HG03575 (cell line): ENCODE results near the gene B3GNT3.

Experiments
- ATAC-seq: cut with Tn5 transposase; IDR thresholded peaks from one replicate; pipeline ENCODE4 v1.9.1; 2021; ENCODE audit not compliant: unreplicated experiment, insufficient number of reproducible peaks, low FRiP score; ENCODE audit errors: extremely low read depth

Gene B3GNT3

GRCh38 chr19:17829855-17830566 is 35.1 kb downstream of the B3GNT3 start:
- ATAC-seq: no peak

DNA sequence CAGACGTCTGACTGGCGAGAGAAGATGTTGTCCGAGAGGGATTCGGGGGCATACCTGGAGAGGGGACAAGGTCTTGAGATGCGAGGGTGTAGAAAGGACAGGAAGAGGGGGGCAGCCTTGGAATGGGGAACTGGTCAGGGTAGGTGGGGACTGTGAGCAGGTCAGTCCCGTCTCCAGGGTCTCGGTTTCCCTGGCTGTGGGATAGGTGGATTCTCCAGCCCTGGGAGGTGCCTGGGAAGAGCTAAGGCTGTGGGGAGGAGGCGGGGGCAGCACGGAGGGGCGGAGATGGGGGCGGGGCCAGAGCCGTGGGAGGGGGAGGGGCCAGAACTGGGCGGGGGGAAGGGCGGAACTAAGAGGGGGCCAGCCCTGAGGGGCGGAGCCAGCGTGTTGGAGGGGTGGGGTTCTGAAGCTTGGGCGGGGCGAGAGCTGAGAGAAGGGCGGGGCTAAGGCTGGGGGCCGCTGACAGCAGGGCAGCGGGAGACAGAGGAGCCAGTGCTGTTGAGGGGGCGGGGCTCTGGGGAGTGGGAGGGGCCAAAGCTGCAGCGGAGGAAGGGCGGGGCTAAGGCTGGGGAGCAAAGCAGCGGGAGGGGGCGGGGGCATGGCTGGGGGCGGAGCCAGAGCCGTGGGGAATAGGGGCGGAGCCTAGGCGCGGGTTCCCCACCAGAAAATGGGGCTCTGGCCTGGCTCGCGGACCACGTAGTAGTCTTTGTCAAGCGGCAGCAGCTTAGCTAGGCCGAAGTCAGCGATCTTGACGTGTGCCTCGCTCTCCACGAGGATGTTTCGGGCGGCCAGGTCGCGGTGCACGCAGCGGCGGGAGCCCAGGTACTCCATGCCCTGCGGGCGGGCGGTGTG is 35.9 kb downstream of the B3GNT3 start:
- ATAC-seq: no peak

GRCh38 chr19:17831419-17831888 is 36.5 kb downstream of the B3GNT3 start:
- ATAC-seq: no peak

- no peak for ATAC-seq
These were observed 37.7 kb downstream of the B3GNT3 start for GRCh38 chr19:17832443-17833208.

DNA sequence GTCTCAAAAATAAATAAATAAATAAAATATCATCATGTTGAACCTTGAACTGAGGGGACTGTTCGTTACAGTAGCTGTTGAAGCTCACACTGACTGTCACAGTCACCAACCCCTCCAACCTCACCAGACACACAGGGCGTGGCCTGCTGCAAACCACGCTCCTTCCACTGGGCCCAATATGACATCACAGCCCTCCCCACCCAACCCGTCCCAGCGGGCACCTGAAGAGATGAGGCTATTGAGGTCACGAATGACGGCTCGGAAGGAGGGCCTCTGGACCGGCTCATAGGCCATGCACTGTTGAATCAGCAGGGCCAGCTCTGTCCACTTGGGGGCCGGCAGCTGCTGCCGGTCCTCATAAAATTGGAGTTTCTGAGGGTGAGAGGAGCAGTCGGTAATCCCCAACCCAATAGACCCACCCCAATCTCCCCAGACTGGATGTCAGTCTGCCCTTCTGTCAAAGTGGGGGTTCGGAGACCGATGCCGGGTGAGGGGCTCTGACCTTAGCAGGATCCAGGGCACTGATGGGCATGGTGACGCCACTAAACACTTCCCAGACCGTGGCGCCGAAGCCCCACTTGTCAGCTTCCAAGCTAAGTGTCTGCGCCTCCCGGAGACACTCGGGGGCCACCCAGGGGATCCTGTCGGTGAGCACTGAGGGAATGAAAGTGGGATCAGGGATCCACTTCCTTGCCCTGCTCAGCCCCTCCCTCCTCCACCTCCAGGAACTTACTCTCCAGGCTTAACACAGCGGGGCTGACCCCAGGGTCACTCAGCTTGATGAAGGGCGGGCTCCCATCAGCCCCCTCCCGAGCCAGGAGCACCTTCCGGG is 39.6 kb downstream of the B3GNT3 start:
- ATAC-seq: no peak

- no peak for ATAC-seq
These were observed 40.5 kb downstream of the B3GNT3 start for GRCh38 chr19:17835182-17836006.

- no peak for ATAC-seq
These were observed 41.6 kb downstream of the B3GNT3 start for GRCh38 chr19:17836530-17836929.

- ATAC-seq: no peak
These were observed 43.0 kb downstream of the B3GNT3 start for GRCh38 chr19:17837972-17838371.

DNA sequence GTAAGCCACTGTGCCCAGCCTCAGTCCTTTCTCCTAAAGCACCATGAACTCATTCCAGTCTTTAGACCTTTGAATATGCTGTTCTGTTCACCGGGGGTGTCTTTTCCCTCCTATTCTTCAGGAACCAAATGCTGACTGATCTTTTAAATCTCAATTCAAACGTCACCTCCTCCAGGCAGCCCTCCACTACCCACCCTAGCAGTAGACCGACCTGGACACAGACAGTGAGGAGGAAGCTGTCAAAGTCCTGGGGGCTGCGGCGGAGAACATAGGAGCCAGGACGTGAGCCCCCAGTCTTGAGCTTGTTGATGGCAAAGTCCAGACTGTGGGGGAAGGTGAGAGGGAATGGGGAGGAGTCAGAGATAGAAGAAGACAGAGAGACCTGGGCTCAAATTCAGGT is 45.1 kb downstream of the B3GNT3 start:
- ATAC-seq: no peak

GRCh38 chr19:17841371-17841809 is 46.5 kb downstream of the B3GNT3 start:
- no peak for ATAC-seq

DNA sequence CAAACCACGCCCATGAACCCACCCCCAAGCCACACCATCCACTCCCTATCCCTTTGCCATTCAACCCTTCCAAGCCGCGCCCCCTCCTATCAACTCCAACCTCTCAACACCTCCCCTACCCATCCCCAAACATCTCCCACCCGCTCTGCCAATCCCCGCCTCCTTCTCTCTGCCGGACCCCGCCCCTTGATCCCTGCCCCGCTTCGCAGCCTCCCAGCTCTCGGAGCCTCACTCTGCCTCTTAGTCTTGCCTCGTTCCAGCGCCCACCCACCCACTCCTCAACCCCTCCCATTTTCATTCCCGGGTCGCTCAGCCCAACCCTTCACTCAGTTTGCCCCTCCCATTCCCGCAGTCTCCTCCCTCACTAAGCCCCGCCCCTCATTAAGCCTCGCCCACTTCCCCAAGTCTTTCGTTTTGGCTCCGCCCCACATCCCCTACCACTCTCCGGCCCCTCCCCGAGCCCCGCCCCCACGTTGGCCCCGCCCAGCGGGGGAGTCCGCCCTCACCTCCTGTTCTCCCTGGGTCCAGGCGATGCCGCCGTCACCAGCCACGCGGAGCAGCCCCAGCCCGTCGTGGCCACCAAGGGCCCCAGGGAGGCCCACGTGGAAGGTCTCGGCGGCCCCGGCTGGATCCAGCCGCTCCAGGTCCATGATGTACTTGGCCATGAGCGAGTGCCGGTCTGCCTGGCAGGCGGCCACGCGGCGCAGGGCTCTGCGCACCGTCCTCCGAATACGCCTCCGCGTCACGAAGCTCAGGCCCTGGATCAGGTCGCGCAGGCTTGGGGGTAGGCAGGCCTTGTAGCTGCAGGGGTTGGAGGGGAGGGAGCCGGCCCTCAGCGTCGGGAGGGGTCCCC is 47.1 kb downstream of the B3GNT3 start:
- no peak for ATAC-seq

- no peak for ATAC-seq
These were observed 47.8 kb downstream of the B3GNT3 start for GRCh38 chr19:17842663-17843291.

DNA sequence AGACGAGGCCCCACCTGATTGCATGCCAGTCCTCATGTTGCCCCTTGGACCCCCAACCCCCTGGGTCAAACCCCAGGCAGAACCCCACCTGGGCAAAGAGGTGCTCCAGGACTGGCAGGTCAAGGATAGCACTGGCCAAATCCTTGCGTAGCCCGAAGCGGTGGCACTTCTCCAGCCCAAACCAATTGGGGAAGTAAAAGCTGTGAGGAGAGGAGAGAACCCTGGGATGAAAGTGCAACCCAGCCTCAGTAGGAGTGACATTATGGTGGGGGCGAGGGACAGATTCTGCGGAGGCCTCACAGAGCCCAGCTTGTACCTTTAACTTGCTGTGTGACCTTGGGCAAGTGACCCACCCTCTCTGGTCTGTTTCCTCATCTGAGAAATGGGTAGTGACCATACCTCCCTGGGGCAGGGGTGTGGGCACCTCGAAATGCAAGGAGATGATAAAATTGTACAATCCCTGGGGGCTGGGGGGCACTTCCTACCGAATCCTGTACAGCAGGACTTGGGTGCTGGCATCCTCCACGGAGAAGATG is 48.4 kb downstream of the B3GNT3 start:
- ATAC-seq: no peak

- ATAC-seq: no peak
These were observed 49.1 kb downstream of the B3GNT3 start for GRCh38 chr19:17843908-17844490.

DNA sequence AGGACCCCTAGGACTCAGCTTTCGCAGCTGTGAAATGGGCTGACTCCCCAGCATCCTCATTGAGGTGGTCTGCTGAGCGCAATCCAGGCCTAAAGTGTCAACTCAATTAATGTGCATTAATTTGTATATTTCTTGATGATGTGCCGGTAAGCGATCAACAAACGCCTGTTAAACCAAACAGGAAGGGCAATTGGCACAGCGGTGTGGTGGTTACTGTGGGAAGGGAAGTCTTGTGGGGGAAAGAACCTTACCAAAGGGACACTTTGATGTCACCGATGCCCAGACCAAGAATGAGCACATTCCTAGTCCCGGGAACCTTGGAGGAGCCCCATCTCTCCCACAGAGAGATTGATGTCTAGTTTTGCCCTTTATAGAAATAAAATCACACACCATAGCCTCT is 51.2 kb downstream of the B3GNT3 start:
- no peak for ATAC-seq
